ENCODE data around the gene GIPC3.

Gene GIPC3
- total RNA-seq = 0.54 to 2.3 (median 0.60) reads per million in 4 donors

GRCh38 chr19:3585301-3586126, at the start of gene GIPC3:
GIPC3 (plus strand) TSS chr19:3585478; CDS start chr19:3585598, 120 bp downstream.
- no peak for DNase-seq

- no peak for DNase-seq
Observed at GRCh38 chr19:3535563-3535965, 49.7 kb upstream of the GIPC3 start.

GRCh38 chr19:3535981-3536380, 49.3 kb upstream of the GIPC3 start:
- DNase-seq = no peak

GRCh38 chr19:3536429-3537100, 48.7 kb upstream of the GIPC3 start:
- no peak for DNase-seq

GRCh38 chr19:3537101-3537437, 48.2 kb upstream of the GIPC3 start:
- no peak for DNase-seq

- no peak for DNase-seq
Observed at GRCh38 chr19:3537438-3538240, 47.6 kb upstream of the GIPC3 start.

GRCh38 chr19:3538258-3538929, 46.9 kb upstream of the GIPC3 start:
- DNase-seq = no peak

- no peak for DNase-seq
Observed at GRCh38 chr19:3538965-3539755, 46.1 kb upstream of the GIPC3 start, which contains the start of gene TEKTIP1. TEKTIP1 (plus strand) TSS chr19:3539174; CDS start chr19:3539178, 4 bp downstream.

GRCh38 chr19:3539756-3540118, 45.5 kb upstream of the GIPC3 start:
- DNase-seq = no peak

GRCh38 chr19:3543150-3544057, 41.9 kb upstream of the GIPC3 start:
- no peak for DNase-seq

- no peak for DNase-seq
Observed at GRCh38 chr19:3544058-3544376, 41.3 kb upstream of the GIPC3 start.

- DNase-seq = peak; percentile 48 to 73 (median 66)
Observed at GRCh38 chr19:3544742-3545668, 40.3 kb upstream of the GIPC3 start.

- DNase-seq = no peak
Observed at GRCh38 chr19:3545669-3546034, 39.6 kb upstream of the GIPC3 start.

- no peak for DNase-seq
Observed at GRCh38 chr19:3546119-3546518, 39.2 kb upstream of the GIPC3 start.

- DNase-seq = no peak
Observed at GRCh38 chr19:3547301-3547731, 38.0 kb upstream of the GIPC3 start.

- DNase-seq = no peak
Observed at GRCh38 chr19:3547767-3548282, 37.5 kb upstream of the GIPC3 start.

GRCh38 chr19:3548606-3549005, 36.7 kb upstream of the GIPC3 start:
- no peak for DNase-seq

- no peak for DNase-seq
Observed at GRCh38 chr19:3549816-3550215, 35.5 kb upstream of the GIPC3 start.

- no peak for DNase-seq
Observed at GRCh38 chr19:3550947-3551791, 34.1 kb upstream of the GIPC3 start.
